ENCODE results near the gene XIRP1.

The XIRP1 gene

GRCh38 chr3:39142067-39142466 lies 50.3 kb downstream of the XIRP1 start:
- no peak for DNase-seq (ENCODE audit: low read depth)

GRCh38 chr3:39141171-39141995 lies 51.0 kb downstream of the XIRP1 start:
- DNase-seq (ENCODE audit: low read depth) = no peak

GRCh38 chr3:39140341-39140971 lies 51.9 kb downstream of the XIRP1 start:
- DNase-seq (ENCODE audit: low read depth) = no peak

DNA sequence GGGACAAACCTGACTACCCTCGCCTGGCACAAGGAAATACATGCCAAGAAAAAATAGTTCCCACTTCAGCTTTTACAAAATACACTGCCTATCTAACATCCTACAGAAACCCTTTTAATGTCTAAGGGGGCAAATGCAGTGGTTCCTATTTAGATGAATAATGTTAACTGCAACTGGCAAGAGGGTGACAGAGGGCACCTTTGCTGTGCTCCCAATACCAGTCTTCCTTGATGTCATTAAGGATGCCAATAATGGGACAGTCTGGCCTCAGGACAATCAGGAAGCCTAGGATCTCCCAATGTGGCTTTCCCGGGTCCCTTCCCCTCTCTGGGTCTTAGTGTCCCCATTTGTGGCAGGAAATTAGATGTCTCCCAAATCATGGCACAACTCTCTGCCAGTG lies 53.0 kb downstream of the XIRP1 start:
- DNase-seq (ENCODE audit: low read depth) = no peak

DNA sequence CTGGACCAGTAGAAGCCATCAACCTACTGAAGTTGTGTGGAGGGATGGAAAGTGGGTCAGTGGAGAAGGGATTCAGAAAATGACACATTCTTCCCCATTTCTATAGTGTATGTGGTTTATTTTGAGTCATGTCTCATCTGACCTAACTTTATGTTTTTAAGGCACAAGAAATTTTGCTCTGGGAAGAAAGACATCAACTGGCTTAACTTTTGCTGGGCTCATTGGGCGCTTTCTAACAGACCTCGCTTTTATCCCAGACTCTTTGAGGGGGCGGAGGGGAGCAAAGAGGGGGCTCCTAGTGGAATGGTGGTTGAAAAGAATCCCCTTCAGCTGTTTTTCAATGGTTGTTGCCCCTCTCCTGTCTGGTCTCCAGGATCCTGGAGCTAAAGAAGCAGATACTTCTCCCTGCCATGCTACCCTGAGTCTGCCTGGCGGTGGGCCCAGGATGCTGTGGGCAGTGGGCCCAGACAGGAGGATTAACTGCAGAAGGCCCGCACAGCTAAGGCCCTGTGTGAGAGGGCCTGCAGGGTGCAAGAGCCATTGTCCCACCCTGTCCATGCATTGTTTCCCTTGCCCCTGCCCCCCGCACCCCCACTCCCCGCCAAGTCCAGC lies 53.5 kb downstream of the XIRP1 start:
- no peak for DNase-seq (ENCODE audit: low read depth)

DNA sequence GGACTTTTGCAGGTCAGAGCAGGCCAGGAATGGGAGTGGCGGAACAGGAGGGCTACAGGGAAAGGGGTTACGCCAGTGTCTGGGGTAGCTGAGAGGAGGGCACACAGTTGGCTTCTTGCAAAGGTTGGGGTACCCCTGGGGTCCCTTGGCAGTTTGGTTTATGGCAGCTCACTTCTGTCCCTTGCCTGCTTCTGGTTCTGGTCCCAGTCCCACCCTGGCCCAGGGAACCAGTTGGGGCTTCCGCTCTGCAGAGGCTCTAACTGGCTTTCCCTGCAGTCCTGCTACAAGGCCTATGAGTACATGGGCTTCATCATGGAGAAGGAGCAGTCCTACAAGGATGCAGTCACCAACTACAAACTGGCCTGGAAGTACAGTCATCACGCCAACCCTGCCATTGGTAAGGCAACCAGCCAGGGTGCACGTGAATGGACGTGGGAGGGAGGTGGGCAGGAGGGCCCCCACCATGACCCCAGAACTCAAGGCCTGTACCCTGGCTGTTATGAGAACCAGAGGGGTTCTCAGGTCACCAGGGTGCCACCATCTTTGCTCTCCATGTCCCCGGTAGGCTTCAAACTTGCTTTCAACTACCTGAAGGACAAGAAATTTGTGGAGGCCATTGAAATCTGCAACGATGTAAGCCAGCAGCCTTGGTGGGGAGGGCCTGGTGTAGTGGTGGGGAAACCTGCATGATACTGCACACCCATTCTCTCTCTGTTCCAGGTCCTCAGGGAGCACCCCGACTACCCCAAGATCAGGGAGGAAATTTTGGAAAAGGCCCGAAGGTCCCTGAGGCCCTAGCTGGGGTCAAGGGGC lies 54.2 kb downstream of the XIRP1 start:
- no peak for DNase-seq (ENCODE audit: low read depth)

DNA sequence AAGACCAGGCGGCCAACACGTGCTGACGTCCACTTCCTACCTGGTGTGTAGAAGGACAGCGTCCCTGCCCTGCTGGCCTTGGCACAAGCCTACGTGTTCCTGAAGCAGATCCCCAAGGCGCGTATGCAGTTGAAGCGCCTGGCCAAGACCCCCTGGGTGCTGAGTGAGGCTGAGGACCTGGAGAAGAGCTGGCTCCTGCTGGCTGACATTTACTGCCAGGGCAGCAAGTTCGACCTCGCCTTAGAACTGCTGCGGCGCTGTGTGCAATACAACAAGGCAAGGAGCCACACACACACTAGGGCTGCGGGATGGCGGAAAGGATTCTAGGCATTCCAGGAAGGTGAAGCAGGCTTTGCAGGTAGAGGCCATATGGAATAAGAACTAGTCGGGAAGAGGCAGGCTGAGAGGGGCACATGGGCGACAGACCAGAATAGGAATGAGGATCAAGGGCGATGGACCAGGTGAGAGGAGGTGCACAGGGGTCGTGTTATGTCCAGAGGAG lies 54.9 kb downstream of the XIRP1 start:
- DNase-seq (ENCODE audit: low read depth) = no peak

DNA sequence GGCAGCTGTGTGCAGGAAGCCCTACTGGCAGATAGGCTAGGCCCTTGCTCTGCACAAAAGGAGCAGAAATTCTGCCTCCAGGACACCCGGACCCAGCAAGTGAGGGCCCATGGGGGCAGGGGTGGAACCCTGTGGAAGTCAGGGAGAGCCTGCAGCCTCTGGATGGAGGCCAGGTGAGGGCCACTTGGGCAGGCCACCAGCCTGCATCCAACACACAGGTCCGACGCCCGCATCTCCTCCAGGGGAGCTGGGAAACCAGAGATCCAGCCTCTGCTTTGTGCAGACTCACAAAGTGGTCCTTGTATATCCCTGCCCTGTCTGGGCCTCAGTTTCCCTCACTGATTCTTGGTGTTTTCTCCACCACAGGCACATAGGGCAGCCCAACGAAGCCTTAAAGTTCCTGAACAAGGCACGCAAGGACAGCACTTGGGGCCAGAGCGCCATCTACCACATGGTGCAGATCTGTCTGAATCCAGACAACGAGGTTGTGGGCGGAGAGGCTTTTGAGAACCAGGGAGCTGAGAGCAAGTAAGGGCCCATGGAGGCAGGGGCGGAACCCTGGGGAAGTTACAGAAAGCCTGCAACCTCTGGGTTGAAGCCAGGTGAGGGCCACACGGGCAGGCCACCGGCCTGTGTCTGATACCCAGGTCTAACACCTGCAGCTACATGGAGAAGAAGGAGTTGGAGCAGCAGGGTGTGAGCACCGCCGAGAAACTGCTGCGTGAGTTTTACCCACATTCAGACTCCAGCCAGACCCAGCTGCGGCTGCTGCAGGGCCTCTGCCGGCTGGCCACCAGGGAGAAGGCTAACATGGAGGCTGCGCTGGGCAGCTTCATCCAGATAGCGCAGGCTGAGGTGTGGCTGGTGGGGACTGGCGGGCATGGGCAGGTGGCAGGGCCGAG lies 55.6 kb downstream of the XIRP1 start:
- DNase-seq (ENCODE audit: low read depth) = no peak

DNA sequence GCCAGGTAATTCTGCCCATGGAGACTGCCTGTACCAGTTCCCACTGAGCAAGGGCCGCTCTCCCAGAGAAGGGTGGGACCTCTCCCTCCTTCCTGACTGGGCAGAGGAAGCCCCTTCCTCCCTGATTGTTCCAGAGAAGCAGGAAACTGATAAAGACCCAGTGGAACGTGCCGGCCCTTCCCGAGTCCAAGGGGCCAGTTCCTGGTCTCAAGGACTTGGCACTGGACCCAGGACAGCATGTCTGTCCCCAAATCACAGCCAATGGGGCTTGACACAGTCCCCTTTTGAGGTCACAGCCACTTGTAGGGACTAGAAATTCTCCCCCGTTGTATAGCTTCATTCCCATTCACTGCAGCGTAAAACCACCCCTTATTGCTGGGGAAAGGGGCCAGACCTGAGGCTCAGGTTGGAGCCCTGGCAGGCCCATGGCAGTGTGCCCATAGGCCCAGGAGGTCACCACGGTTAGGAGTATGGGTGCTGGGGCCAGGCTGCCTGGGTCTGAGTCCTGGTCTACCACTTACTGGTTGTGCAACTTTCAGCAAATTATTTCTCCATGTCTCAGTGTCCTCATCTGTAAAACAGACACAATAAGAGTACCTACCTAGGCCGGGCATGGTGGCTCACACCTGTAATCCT lies 57.1 kb downstream of the XIRP1 start:
- DNase-seq (ENCODE audit: low read depth) = no peak

GRCh38 chr3:39134305-39134704 lies 58.1 kb downstream of the XIRP1 start:
- DNase-seq (ENCODE audit: low read depth) = no peak

GRCh38 chr3:39133822-39134221 lies 58.6 kb downstream of the XIRP1 start:
- DNase-seq (ENCODE audit: low read depth) = no peak

All from non-pigmented ciliary epithelial cell (primary cell).